ENCODE results near the gene IDH3G. TPM values are rescaled to one million over a fixed set of nuclear protein-coding genes. Genes with fewer than 3 reads are reported as not detected.

The IDH3G gene
- total RNA-seq, 1 donor from 2014 or later = 40.3 TPM

- Histone ChIP-seq H3K4me2 (no peak overlapping the region), H3F3A (ENCODE audit: low read depth) (no peaks in the 10 kb centered on the region), H3K9me3 (ENCODE audit: low read depth) (no peaks in the 10 kb centered on the region), H2AFZ (replicated peaks) (no peak overlapping the region), H3K27me3 (no peaks in the 10 kb centered on the region), H3K4me3 (no peak overlapping the region), H4K20me1 (ENCODE audit: low read depth) (no peaks in the 10 kb centered on the region), H3K4me1 (no peaks in the 10 kb centered on the region), H3K79me2 (ENCODE audit: low read depth) (no peaks in the 10 kb centered on the region), H3K9ac (no peak overlapping the region), H3K27ac (no peak overlapping the region), H3K36me3 (no peaks in the 10 kb centered on the region)
- DNase-seq (ENCODE audit: low spot score) = no peak
- TF ChIP-seq EZH2phosphoT487 (IDR thresholded peaks at IDR 0.05) = no peak
- no peak for TF ChIP-seq CTCF (IDR thresholded peaks at IDR 0.05)
- no peak for TF ChIP-seq EZH2 (IDR thresholded peaks at IDR 0.05)
- Mint-ChIP-seq H3K9me3 (peaks cover 4% of the 10 kb centered on the region), H3K27ac (no peak overlapping the region), H3K4me1 (peaks cover 8% of the 10 kb centered on the region), H3K4me3 (no peak overlapping the region), H3K27me3 (ENCODE audit: insufficient read depth, low read depth) (peaks cover 2% of the 10 kb centered on the region), H3K36me3 (no peaks in the 10 kb centered on the region)
Observed at GRCh38 chrX:153778181-153778580, 16.0 kb downstream of the IDH3G start.

- H3K27me3 Mint-ChIP-seq (ENCODE audit: insufficient read depth, low read depth) = peaks cover 2% of the 10 kb centered on the region
- Histone ChIP-seq H3K4me1 (no peaks in the 10 kb centered on the region), H3K9me3 (ENCODE audit: low read depth) (no peaks in the 10 kb centered on the region), H3K4me2 (no peak overlapping the region), H2AFZ (replicated peaks) (no peak overlapping the region), H3F3A (ENCODE audit: low read depth) (no peaks in the 10 kb centered on the region), H3K79me2 (ENCODE audit: low read depth) (no peaks in the 10 kb centered on the region), H4K20me1 (ENCODE audit: low read depth) (no peaks in the 10 kb centered on the region), H3K4me3 (no peak overlapping the region), H3K9ac (no peak overlapping the region), H3K27me3 (no peaks in the 10 kb centered on the region), H3K27ac (no peak overlapping the region), H3K36me3 (no peaks in the 10 kb centered on the region)
- H3K9me3 Mint-ChIP-seq = peaks cover 4% of the 10 kb centered on the region
- DNase-seq (ENCODE audit: low spot score) = no peak
- H3K36me3 Mint-ChIP-seq = no peaks in the 10 kb centered on the region
- H3K27ac Mint-ChIP-seq = no peak overlapping the region
- H3K4me1 Mint-ChIP-seq = peaks cover 8% of the 10 kb centered on the region
- TF ChIP-seq EZH2 (IDR thresholded peaks at IDR 0.05) = no peak
- no peak for TF ChIP-seq CTCF (IDR thresholded peaks at IDR 0.05)
- no peak for TF ChIP-seq EZH2phosphoT487 (IDR thresholded peaks at IDR 0.05)
- H3K4me3 Mint-ChIP-seq = no peak overlapping the region
Observed at GRCh38 chrX:153777261-153778090, 16.7 kb downstream of the IDH3G start.

GRCh38 chrX:153776611-153777045 lies 17.5 kb downstream of the IDH3G start:
- Mint-ChIP-seq H3K27ac (no peak overlapping the region), H3K4me3 (no peak overlapping the region), H3K27me3 (ENCODE audit: insufficient read depth, low read depth) (peaks cover 2% of the 10 kb centered on the region), H3K9me3 (peaks cover 4% of the 10 kb centered on the region), H3K36me3 (no peaks in the 10 kb centered on the region), H3K4me1 (peaks cover 8% of the 10 kb centered on the region)
- H3K9me3 ChIP-seq (ENCODE audit: low read depth) = no peaks in the 10 kb centered on the region
- H3K27ac ChIP-seq = no peak overlapping the region
- no peak for DNase-seq (ENCODE audit: low spot score)
- no peaks in the 10 kb centered on the region for H3K4me1 ChIP-seq
- H3K9ac ChIP-seq = no peak overlapping the region
- no peak overlapping the region for H3K4me2 ChIP-seq
- TF ChIP-seq EZH2 (IDR thresholded peaks at IDR 0.05) (no peak), EZH2phosphoT487 (IDR thresholded peaks at IDR 0.05) (no peak), CTCF (IDR thresholded peaks at IDR 0.05) (no peak)
- no peaks in the 10 kb centered on the region for H4K20me1 ChIP-seq (ENCODE audit: low read depth)
- H3K79me2 ChIP-seq (ENCODE audit: low read depth) = no peaks in the 10 kb centered on the region
- no peak overlapping the region for H2AFZ ChIP-seq (replicated peaks)
- H3K36me3 ChIP-seq = no peaks in the 10 kb centered on the region
- no peaks in the 10 kb centered on the region for H3F3A ChIP-seq (ENCODE audit: low read depth)
- no peaks in the 10 kb centered on the region for H3K27me3 ChIP-seq
- H3K4me3 ChIP-seq = no peak overlapping the region

Measured in neural progenitor cell (in vitro differentiated cells).